GM21825 (cell line): ENCODE data around the gene LRCOL1.
"Not testable (repeated sequence)": the region's sequence is repeated elsewhere in the genome, so short reads cannot be mapped to it uniquely, and the experiment has no call there.

Experiments
- ATAC-seq: cut with Tn5 transposase; IDR thresholded peaks from one replicate; pipeline ENCODE4 v1.9.1; 2021; ENCODE audit warnings: mild to moderate bottlenecking, moderate library complexity; ENCODE audit not compliant: unreplicated experiment

LRCOL1 gene

GRCh38 chr12:132603240-132604150 lies 6.9 kb downstream of the LRCOL1 start:
- ATAC-seq, result no peak

GRCh38 chr12:132602572-132603239 lies 7.7 kb downstream of the LRCOL1 start:
- no peak for ATAC-seq

- ATAC-seq, result no peak
These were observed 9.1 kb downstream of the LRCOL1 start for GRCh38 chr12:132601171-132601883.

GRCh38 chr12:132600048-132601032 lies 10.0 kb downstream of the LRCOL1 start:
- no peak for ATAC-seq

- ATAC-seq, result not testable (repeated sequence)
These were observed 10.9 kb downstream of the LRCOL1 start for GRCh38 chr12:132599502-132599901.

- no peak for ATAC-seq
These were observed 12.8 kb downstream of the LRCOL1 start for GRCh38 chr12:132597333-132598316.

- no peak for ATAC-seq
These were observed 14.4 kb downstream of the LRCOL1 start for GRCh38 chr12:132596016-132596415.

GRCh38 chr12:132595183-132595582 lies 15.2 kb downstream of the LRCOL1 start:
- no peak for ATAC-seq

GRCh38 chr12:132593938-132594358 lies 16.4 kb downstream of the LRCOL1 start:
- peak; percentile 62 for ATAC-seq

- no peak for ATAC-seq
These were observed 16.9 kb downstream of the LRCOL1 start for GRCh38 chr12:132593521-132593920.

- no peak for ATAC-seq
These were observed 17.3 kb downstream of the LRCOL1 start for GRCh38 chr12:132593071-132593470.

- ATAC-seq, result no peak
These were observed 18.0 kb downstream of the LRCOL1 start for GRCh38 chr12:132592282-132592970.

- no peak for ATAC-seq
These were observed 19.1 kb downstream of the LRCOL1 start for GRCh38 chr12:132591107-132591935.

GRCh38 chr12:132588821-132589669 lies 21.3 kb downstream of the LRCOL1 start:
- ATAC-seq, result no peak

GRCh38 chr12:132588319-132588718 lies 22.1 kb downstream of the LRCOL1 start:
- no peak for ATAC-seq

- no peak for ATAC-seq
These were observed 22.6 kb downstream of the LRCOL1 start for GRCh38 chr12:132587781-132588180.

GRCh38 chr12:132586929-132587328 lies 23.5 kb downstream of the LRCOL1 start:
- no peak for ATAC-seq
